HL-60 (cell line): ENCODE measurements around the gene CCL11.

Experiments used
- DNase-seq, 2 experiments: peaks; one replicate each; pipeline ENCODE4 v3.0.0-alpha.2; 2010 to 2020; ENCODE audit warnings: low read depth in 1 of 2, low spot score in 1 of 2
- H3K27ac ChIP-seq: fragments of 250-450 bp; sonication (Bioruptor Pico); replicated peaks from 2 replicates; pipeline ENCODE4 v1.5.1; 2020; ENCODE audit warnings: mild to moderate bottlenecking, moderate library complexity
- H3K27me3 ChIP-seq: fragments of 250-450 bp; sonication (Bioruptor Pico); 2 replicates; pipeline ENCODE4 v1.5.1; 2021; ENCODE audit warnings: mild to moderate bottlenecking, moderate library complexity; ENCODE audit not compliant: insufficient read depth, poor library complexity, severe bottlenecking
- H3K4me3 ChIP-seq: replicated peaks from 2 replicates; pipeline ENCODE4 v1.5.1; 2011; ENCODE audit warnings: mild to moderate bottlenecking, control low read depth, low read length; ENCODE audit not compliant: insufficient read depth
- GABPA ChIP-seq: IDR thresholded peaks from 2 replicates; pipeline ENCODE4 v1.6.1; 2012; ENCODE audit warnings: low read depth
- POLR2AphosphoS5 ChIP-seq: IDR thresholded peaks from 2 replicates; pipeline ENCODE4 v1.6.1; 2012; ENCODE audit warnings: low read depth
- SPI1 ChIP-seq: IDR thresholded peaks from 2 replicates; pipeline ENCODE4 v1.6.1; 2012; ENCODE audit warnings: low read depth, mild to moderate bottlenecking, borderline replicate concordance
- TF ChIP-seq, protein P1 (sequence below): IDR thresholded peaks from 2 replicates; pipeline ENCODE4 v1.6.1; 2012; ENCODE audit warnings: low read depth; ENCODE audit not compliant: insufficient replicate concordance
- TF ChIP-seq, protein P2 (sequence below): IDR thresholded peaks from one replicate; pipeline ENCODE4 v1.5.1; 2011; ENCODE audit warnings: low read length, control low read depth, inconsistent platforms; ENCODE audit not compliant: insufficient read depth

The CCL11 gene

DNA sequence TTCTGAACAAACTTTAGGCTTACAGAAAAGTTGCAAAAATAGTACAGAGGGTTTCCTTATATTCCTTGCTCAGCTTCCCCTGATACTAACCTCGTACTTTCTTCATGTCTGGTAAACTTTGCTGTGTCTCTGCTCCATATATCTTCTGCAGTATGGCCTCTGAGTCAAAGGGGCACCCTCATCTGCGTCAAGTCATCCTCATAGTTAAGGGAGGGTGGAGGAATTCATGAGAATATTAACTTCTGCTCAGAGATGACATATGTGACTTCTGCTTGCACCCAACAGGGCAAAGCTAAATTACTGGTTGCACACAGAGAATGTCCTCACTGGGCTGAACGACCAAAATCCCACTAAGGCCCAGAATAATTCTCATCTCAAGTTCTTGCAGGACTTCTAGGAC is 19.8 kb upstream of the CCL11 start:
- no peak overlapping the region for H3K27ac ChIP-seq
- no peak overlapping the region for H3K4me3 ChIP-seq
- TF ChIP-seq, protein P1, sequence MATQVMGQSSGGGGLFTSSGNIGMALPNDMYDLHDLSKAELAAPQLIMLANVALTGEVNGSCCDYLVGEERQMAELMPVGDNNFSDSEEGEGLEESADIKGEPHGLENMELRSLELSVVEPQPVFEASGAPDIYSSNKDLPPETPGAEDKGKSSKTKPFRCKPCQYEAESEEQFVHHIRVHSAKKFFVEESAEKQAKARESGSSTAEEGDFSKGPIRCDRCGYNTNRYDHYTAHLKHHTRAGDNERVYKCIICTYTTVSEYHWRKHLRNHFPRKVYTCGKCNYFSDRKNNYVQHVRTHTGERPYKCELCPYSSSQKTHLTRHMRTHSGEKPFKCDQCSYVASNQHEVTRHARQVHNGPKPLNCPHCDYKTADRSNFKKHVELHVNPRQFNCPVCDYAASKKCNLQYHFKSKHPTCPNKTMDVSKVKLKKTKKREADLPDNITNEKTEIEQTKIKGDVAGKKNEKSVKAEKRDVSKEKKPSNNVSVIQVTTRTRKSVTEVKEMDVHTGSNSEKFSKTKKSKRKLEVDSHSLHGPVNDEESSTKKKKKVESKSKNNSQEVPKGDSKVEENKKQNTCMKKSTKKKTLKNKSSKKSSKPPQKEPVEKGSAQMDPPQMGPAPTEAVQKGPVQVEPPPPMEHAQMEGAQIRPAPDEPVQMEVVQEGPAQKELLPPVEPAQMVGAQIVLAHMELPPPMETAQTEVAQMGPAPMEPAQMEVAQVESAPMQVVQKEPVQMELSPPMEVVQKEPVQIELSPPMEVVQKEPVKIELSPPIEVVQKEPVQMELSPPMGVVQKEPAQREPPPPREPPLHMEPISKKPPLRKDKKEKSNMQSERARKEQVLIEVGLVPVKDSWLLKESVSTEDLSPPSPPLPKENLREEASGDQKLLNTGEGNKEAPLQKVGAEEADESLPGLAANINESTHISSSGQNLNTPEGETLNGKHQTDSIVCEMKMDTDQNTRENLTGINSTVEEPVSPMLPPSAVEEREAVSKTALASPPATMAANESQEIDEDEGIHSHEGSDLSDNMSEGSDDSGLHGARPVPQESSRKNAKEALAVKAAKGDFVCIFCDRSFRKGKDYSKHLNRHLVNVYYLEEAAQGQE: no peak
- TF ChIP-seq GABPA: no peak
- TF ChIP-seq SPI1: no peak
- TF ChIP-seq, protein P2, sequence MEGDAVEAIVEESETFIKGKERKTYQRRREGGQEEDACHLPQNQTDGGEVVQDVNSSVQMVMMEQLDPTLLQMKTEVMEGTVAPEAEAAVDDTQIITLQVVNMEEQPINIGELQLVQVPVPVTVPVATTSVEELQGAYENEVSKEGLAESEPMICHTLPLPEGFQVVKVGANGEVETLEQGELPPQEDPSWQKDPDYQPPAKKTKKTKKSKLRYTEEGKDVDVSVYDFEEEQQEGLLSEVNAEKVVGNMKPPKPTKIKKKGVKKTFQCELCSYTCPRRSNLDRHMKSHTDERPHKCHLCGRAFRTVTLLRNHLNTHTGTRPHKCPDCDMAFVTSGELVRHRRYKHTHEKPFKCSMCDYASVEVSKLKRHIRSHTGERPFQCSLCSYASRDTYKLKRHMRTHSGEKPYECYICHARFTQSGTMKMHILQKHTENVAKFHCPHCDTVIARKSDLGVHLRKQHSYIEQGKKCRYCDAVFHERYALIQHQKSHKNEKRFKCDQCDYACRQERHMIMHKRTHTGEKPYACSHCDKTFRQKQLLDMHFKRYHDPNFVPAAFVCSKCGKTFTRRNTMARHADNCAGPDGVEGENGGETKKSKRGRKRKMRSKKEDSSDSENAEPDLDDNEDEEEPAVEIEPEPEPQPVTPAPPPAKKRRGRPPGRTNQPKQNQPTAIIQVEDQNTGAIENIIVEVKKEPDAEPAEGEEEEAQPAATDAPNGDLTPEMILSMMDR: no peak
- TF ChIP-seq POLR2AphosphoS5: no peak
- no peak for DNase-seq
- H3K27me3 ChIP-seq: no peaks in the 10 kb centered on the region

DNA sequence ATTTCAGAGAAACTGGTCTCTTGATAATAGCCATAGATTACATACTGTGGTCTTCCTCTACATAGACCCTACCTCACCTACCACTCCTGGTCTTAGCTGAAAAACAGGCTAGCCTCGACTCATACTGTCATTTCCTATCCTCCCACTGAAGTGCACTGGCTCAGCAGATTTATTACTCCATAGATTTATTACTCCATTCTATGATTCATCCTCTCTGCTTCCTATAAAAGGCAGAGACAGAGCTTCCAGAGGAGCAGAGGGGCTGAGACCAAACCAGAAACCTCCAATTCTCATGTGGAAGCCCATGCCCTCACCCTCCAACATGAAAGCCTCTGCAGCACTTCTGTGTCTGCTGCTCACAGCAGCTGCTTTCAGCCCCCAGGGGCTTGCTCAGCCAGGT is 15.6 kb upstream of the CCL11 start, which contains the start of gene CCL7:
CCL7 (plus strand) TSS at position 253 of the 400 bp plus-strand sequence; CDS start at position 323, 70 bp downstream.
- Histone ChIP-seq H3K27me3 (no peaks in the 10 kb centered on the region), H3K27ac (no peak within 1 kb of the TSS), H3K4me3 (no peak within 1 kb of the TSS)
- TF ChIP-seq, protein P2: no peak
- TF ChIP-seq SPI1 (no peak), POLR2AphosphoS5 (no peak), GABPA (no peak)
- TF ChIP-seq, protein P1: no peak
- no peak for DNase-seq

DNA sequence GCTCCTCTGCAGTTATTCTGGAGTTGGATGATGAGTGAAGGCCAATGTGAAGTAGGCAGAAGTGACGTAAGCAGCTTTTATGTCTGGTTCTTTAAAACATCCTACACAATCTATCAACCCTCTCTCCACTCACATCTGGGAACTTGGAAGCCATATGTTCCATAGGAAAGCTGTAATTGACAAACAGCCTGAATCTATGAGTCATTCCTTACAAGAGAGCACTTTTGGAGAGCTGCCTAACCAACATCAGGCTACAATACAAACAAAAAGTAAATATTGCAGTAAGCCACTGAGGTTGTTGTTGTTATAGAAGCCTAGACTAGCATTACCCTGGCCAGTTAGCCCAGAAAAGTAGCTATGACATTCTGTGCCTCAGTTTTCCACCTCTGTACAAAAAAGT is 9.7 kb upstream of the CCL11 start:
- no peak overlapping the region for H3K27ac ChIP-seq
- TF ChIP-seq POLR2AphosphoS5: no peak
- DNase-seq: no peak
- H3K4me3 ChIP-seq: no peak overlapping the region
- no peaks in the 10 kb centered on the region for H3K27me3 ChIP-seq

DNA sequence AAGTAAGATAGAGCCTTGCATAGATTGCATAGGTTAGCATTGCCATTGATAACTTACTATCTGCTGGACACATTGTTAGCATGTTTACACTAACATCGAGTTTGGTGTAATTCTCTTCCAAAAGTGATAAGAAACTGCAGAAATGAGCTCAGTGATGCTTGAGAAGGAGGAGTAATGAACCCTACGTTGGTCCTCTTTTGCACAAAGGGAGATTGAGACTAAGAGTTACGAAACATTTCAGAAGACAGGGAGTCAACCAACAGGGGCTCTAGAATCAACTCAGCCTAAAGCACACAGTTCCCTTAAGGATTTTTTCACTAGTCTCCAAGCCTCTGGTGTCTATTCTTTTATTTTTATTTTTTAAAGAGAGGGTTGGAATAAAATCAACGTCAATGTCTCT is 8.7 kb upstream of the CCL11 start:
- Histone ChIP-seq H3K4me3 (no peak overlapping the region), H3K27ac (no peak overlapping the region), H3K27me3 (no peaks in the 10 kb centered on the region)
- TF ChIP-seq, protein P1: no peak
- TF ChIP-seq, protein P2: no peak
- TF ChIP-seq POLR2AphosphoS5: no peak
- no peak for TF ChIP-seq GABPA
- TF ChIP-seq SPI1: no peak
- DNase-seq: no peak
